WTC11 (cell line): ENCODE measurements around the gene TMEM108.

Source experiments
- ATF3 ChIP-seq: sonication (generic); formaldehyde crosslinking; conservative IDR thresholded peaks from 2 replicates; pipeline ENCODE4 v1.8.1; 2022; ENCODE audit warnings: mild to moderate bottlenecking, missing genetic modification reagents
- CTCF ChIP-seq: fragments of 200-600 bp; IDR thresholded peaks from 2 replicates; pipeline ENCODE4 v1.8.0; 2022; ENCODE audit warnings: antibody characterized with exemption
- SMAD4 ChIP-seq: sonication (generic); formaldehyde crosslinking; IDR thresholded peaks from 2 replicates; pipeline ENCODE4 v1.8.0; 2022; ENCODE audit warnings: mild to moderate bottlenecking, missing genetic modification reagents
- USF1 ChIP-seq: sonication (generic); formaldehyde crosslinking; IDR thresholded peaks from 2 replicates; pipeline ENCODE4 v1.8.0; 2022; ENCODE audit warnings: mild to moderate bottlenecking, missing genetic modification reagents

GRCh38 chr3:133117342-133117741 lies 79.2 kb downstream of the TMEM108 start:
- TF ChIP-seq SMAD4 (CRISPR knock-in tag) (no peak), CTCF (no peak), USF1 (CRISPR knock-in tag) (no peak), ATF3 (CRISPR knock-in tag) (no peak)
